HL-60 (cell line): ENCODE results near the gene CAB39L.

Experiments
- DNase-seq, 2 experiments: peaks; one replicate each; pipeline ENCODE4 v3.0.0-alpha.2; 2010 to 2020; ENCODE audit warnings: low read depth in 1 of 2, low spot score in 1 of 2
- H3K27ac ChIP-seq: fragments of 250-450 bp; sonication (Bioruptor Pico); replicated peaks from 2 replicates; pipeline ENCODE4 v1.5.1; 2020; ENCODE audit warnings: mild to moderate bottlenecking, moderate library complexity
- H3K27me3 ChIP-seq: fragments of 250-450 bp; sonication (Bioruptor Pico); 2 replicates; pipeline ENCODE4 v1.5.1; 2021; ENCODE audit warnings: mild to moderate bottlenecking, moderate library complexity; ENCODE audit not compliant: insufficient read depth, poor library complexity, severe bottlenecking
- H3K4me3 ChIP-seq: replicated peaks from 2 replicates; pipeline ENCODE4 v1.5.1; 2011; ENCODE audit warnings: mild to moderate bottlenecking, control low read depth, low read length; ENCODE audit not compliant: insufficient read depth
- CTCF ChIP-seq: IDR thresholded peaks from one replicate; pipeline ENCODE4 v1.5.1; 2011; ENCODE audit warnings: low read length, control low read depth, inconsistent platforms; ENCODE audit not compliant: insufficient read depth
- GABPA ChIP-seq: IDR thresholded peaks from 2 replicates; pipeline ENCODE4 v1.6.1; 2012; ENCODE audit warnings: low read depth
- POLR2AphosphoS5 ChIP-seq: IDR thresholded peaks from 2 replicates; pipeline ENCODE4 v1.6.1; 2012; ENCODE audit warnings: low read depth
- REST ChIP-seq: IDR thresholded peaks from 2 replicates; pipeline ENCODE4 v1.6.1; 2012; ENCODE audit warnings: low read depth; ENCODE audit not compliant: insufficient replicate concordance
- SPI1 ChIP-seq: IDR thresholded peaks from 2 replicates; pipeline ENCODE4 v1.6.1; 2012; ENCODE audit warnings: low read depth, mild to moderate bottlenecking, borderline replicate concordance

The CAB39L gene

GRCh38 chr13:49342454-49342853 is 101.4 kb downstream of the CAB39L start:
- Histone ChIP-seq H3K27me3 (no peaks in the 10 kb centered on the region), H3K4me3 (no peak overlapping the region), H3K27ac (no peak overlapping the region)
- DNase-seq = no peak
- no peak for TF ChIP-seq CTCF
- TF ChIP-seq GABPA = no peak
- TF ChIP-seq POLR2AphosphoS5 = no peak
- no peak for TF ChIP-seq SPI1
- no peak for TF ChIP-seq REST

GRCh38 chr13:49341941-49342340 is 101.9 kb downstream of the CAB39L start:
- Histone ChIP-seq H3K27me3 (no peaks in the 10 kb centered on the region), H3K27ac (no peak overlapping the region), H3K4me3 (no peak overlapping the region)
- no peak for DNase-seq
- no peak for TF ChIP-seq POLR2AphosphoS5
- TF ChIP-seq CTCF = no peak
- no peak for TF ChIP-seq GABPA
- no peak for TF ChIP-seq SPI1
- no peak for TF ChIP-seq REST

- Histone ChIP-seq H3K27ac (no peak overlapping the region), H3K27me3 (no peaks in the 10 kb centered on the region), H3K4me3 (no peak overlapping the region)
- TF ChIP-seq CTCF = no peak
- no peak for TF ChIP-seq REST
- no peak for TF ChIP-seq POLR2AphosphoS5
- no peak for TF ChIP-seq SPI1
- no peak for TF ChIP-seq GABPA
- no peak for DNase-seq
Observed at GRCh38 chr13:49341517-49341916, 102.3 kb downstream of the CAB39L start.
